COR-L47 (cell line): Measurements from ENCODE around the gene CBL.

Experiments
- DNase-seq: peaks from one replicate; lab custom pipeline; 2025; lab: John Stamatoyannopoulos, UW

The CBL gene

GRCh38 chr11:119310682-119311052 is 104.5 kb downstream of the CBL start:
- no peak for DNase-seq

- no peak for DNase-seq
Measured at GRCh38 chr11:119314726-119315125, 108.6 kb downstream of the CBL start.

- DNase-seq = peak; percentile 41
Measured at GRCh38 chr11:119315131-119316015, 109.2 kb downstream of the CBL start.

- DNase-seq = peak; percentile 77
Measured at GRCh38 chr11:119316016-119316728, 110.0 kb downstream of the CBL start.

- DNase-seq = no peak
Measured at GRCh38 chr11:119316729-119317591, 110.8 kb downstream of the CBL start, which contains the start of gene MCAM. Gene MCAM (minus strand): TSS chr11:119317130. CDS start chr11:119317101, 29 bp downstream.

- DNase-seq = no peak
Measured at GRCh38 chr11:119317592-119318239, 111.6 kb downstream of the CBL start.

GRCh38 chr11:119318240-119319135 is 112.3 kb downstream of the CBL start:
- DNase-seq = no peak

- no peak for DNase-seq
Measured at GRCh38 chr11:119319136-119319699, 113.1 kb downstream of the CBL start.

- no peak for DNase-seq
Measured at GRCh38 chr11:119319700-119320239, 113.6 kb downstream of the CBL start.

GRCh38 chr11:119320240-119320775 is 114.2 kb downstream of the CBL start:
- DNase-seq = no peak

GRCh38 chr11:119320776-119321524 is 114.8 kb downstream of the CBL start:
- DNase-seq = no peak

GRCh38 chr11:119322360-119322739 is 116.2 kb downstream of the CBL start:
- no peak for DNase-seq

GRCh38 chr11:119322921-119323531 is 116.9 kb downstream of the CBL start:
- no peak for DNase-seq

GRCh38 chr11:119323532-119324033 is 117.4 kb downstream of the CBL start:
- DNase-seq = peak; percentile 68

GRCh38 chr11:119324189-119324588 is 118.0 kb downstream of the CBL start:
- DNase-seq = no peak

- no peak for DNase-seq
Measured at GRCh38 chr11:119329320-119329719, 123.2 kb downstream of the CBL start.

GRCh38 chr11:119330237-119330636 is 124.1 kb downstream of the CBL start:
- DNase-seq = no peak

- DNase-seq = no peak
Measured at GRCh38 chr11:119332111-119332765, 126.1 kb downstream of the CBL start.
